ENCODE results near the gene SLC35A5.
"Not testable (repeated sequence)": the region's sequence is repeated elsewhere in the genome, so short reads cannot be mapped to it uniquely, and the experiment has no call there.

The SLC35A5 gene, protein sequence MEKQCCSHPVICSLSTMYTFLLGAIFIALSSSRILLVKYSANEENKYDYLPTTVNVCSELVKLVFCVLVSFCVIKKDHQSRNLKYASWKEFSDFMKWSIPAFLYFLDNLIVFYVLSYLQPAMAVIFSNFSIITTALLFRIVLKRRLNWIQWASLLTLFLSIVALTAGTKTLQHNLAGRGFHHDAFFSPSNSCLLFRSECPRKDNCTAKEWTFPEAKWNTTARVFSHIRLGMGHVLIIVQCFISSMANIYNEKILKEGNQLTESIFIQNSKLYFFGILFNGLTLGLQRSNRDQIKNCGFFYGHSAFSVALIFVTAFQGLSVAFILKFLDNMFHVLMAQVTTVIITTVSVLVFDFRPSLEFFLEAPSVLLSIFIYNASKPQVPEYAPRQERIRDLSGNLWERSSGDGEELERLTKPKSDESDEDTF

DNA sequence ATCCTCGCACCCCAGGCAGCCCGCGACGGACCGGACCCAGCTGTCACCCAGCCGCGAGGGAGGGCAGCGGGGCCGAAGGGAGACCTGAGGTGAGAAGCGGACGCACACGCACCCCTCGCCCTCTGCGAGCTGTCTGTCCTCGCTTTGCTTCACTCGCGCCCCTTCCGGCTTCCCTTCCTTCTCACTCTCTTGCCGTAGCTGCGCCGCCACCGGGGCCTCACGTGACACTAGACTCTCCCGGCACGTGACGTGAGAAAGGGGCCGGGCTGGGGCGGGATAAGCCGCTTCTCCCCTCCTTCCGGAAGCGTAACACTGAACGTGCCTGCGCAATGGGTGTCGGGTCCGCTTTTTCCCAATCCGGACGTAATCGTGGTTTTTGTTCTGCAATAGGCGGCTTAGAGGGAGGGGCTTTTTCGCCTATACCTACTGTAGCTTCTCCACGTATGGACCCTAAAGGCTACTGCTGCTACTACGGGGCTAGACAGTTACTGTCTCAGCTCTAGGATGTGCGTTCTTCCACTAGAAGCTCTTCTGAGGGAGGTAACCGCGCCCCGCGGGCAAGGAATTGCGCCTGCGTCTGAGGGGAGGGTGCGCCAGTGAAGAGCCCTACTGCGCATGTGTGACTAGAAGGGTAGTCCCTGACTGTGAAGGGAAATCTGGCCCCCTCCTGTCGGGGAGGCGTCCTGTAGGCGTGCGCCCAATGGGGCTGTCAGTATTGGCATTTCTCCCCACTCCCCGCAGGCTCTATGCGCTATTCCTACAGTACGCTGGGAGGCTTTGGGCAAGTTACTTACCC, at the start of gene SLC35A5, which contains the start of gene ATG3:
Gene SLC35A5, plus strand, starts transcription at position 312 of the 796 bp plus-strand sequence. CDS start 1,359 bp downstream, outside the sequence.
Gene ATG3, minus strand, starts transcription at position 229 of the 796 bp plus-strand sequence. CDS start 434 bp downstream, outside the sequence.
- peak; percentile 97 to 98 for DNase-seq (ENCODE audit: low read depth in 2 of 2)

DNA sequence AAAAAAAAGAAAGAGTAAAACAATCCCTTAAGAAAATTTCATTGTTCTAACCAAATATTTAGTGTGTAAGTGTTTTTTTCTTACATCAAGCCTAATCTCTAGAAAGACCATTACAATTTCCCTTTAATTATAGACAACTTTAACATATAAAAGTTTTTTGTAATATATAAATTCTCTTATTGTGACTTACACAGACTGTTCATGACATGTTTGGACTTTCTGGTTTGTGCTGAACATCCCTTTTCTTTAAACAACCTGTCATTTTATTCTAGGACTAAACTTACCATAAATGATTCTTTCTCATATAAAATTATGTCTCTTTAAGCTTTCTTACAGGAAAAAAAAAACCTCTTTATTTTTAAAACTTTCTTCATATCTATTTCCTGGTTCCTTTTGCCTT, 49.5 kb upstream of the SLC35A5 start:
- no peak for DNase-seq (ENCODE audit: low read depth in 2 of 2)

DNA sequence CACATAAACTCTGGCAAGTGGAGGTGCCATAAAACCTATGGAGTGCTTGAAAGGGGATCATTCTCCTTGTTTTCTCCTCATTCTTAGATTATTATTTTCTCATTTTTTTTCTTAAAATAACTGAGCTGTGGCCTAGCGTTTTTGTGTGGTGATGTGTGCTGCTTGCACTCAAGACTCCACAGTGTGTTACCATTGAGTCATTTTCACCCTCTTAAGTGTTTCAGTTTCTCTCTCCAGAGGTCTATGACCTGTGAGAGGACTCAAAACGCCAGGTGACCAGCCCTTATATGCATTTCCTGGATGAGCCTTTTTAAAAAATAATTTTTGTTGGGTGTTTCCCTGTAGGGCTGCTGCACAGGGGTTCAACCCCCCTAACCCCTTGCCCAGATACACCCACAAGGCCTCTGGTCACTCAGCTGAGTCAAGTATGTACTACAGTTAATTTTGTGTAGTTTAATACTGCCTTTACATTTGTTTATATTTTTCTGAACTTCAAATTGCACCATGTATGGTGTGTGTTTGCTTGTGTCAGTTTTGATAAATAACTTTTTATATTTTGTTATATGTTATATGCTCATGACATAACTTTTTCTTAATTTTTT, 47.2 kb upstream of the SLC35A5 start:
- DNase-seq (ENCODE audit: low read depth in 2 of 2): no peak

DNA sequence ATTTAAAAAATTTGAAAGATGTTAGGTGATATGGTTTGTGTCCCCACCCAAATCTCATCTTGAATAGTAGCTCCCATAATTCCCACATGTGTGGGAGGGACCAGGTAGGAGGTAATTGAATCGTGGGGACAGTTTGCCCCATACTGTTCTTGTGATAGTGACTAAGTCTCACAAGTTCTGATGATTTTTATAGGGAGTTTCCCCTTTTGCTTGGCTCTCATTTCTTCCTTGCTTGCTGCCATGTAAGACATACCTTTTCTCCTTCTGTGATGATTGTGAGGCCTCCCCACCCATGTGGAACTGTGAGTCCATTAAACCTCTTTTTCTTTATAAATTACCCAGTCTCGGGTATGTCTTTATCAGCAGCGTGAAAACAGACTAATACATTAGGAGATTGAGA, 42.9 kb upstream of the SLC35A5 start:
- not testable (repeated sequence) for DNase-seq (ENCODE audit: low read depth in 2 of 2)

DNA sequence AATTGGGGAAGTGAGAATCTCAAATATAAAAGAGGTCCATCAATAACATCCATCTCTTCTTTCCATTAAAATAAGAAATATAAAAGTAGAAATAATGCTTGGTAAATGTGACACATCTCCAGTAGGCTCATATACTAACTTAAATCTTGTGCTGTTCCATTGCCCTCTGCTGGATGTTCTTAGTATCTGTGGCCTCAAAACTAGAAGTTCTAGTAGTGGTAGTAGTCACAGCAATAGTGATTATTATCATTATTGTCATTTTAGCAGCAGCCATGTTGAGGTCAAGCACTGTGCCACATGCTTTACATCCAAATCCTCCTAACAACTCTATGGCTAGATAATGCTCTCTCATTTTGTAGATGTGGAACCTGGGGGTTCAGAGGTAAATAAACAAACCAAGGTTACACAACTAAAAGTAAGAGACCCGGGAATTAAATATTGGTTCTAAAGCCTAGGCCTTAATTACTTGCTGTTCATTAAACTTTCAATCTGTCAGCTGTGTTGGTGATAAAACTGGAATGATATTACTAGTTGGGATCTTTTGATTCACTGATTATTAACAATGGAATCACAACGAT, 42.3 kb upstream of the SLC35A5 start:
- no peak for DNase-seq (ENCODE audit: low read depth in 2 of 2)

DNA sequence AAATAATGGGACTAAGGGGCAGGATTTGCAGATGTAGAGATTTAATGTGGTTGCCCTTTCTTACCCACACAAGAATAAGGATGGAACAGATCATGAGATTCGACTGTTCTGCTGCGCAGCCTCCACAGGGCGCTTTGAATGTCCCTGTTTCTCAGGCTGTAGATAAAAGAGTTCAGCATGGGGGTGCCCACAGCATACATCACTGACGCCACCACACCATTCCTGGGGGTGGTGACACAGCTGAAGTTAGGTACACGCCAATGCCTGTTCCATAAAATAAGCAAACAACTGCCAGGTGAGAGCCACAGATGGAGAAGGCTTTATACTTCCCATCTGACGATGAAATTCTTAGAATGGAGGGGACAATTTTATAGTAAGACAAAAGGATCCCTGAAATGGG, 37.7 kb upstream of the SLC35A5 start:
- not testable (repeated sequence) for DNase-seq (ENCODE audit: low read depth in 2 of 2)

DNA sequence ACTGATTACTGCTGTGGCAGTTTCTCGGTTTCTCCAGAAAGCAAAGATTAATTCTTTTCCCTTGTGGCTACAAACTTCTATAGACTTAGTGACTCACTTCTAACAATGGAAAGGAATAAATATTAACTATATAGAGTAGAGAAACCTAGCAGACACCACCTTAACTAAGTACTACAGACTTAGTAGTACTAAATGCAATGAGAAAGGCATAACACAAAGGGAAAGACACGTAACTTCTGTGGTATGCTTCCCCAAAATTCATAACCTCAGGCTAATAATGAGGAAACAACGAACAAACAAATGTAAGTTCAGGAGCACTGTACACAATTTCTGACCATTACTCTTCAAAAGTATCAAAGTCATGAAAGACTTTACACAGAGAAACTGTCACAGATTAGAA, 31.3 kb upstream of the SLC35A5 start:
- no peak for DNase-seq (ENCODE audit: low read depth in 2 of 2)

DNA sequence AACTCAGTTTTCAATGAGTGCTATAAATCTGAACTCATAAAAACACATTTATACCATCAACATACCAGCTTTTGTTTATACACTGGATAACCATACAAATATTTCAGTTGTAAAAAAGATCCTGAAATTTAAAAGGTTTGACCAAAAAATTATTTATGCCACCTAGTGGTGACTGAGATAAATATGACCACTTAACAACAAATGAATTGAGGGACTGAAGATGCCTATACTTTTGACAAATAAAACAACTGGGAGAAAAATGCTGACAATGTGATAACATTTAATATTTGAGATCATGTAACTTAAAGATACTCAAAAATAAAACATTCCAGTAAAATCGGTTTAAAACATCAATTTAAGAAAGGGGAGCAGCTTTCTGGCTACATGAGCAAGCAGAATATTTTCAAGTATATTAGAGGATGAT, 30.5 kb upstream of the SLC35A5 start:
- DNase-seq (ENCODE audit: low read depth in 2 of 2): no peak

DNA sequence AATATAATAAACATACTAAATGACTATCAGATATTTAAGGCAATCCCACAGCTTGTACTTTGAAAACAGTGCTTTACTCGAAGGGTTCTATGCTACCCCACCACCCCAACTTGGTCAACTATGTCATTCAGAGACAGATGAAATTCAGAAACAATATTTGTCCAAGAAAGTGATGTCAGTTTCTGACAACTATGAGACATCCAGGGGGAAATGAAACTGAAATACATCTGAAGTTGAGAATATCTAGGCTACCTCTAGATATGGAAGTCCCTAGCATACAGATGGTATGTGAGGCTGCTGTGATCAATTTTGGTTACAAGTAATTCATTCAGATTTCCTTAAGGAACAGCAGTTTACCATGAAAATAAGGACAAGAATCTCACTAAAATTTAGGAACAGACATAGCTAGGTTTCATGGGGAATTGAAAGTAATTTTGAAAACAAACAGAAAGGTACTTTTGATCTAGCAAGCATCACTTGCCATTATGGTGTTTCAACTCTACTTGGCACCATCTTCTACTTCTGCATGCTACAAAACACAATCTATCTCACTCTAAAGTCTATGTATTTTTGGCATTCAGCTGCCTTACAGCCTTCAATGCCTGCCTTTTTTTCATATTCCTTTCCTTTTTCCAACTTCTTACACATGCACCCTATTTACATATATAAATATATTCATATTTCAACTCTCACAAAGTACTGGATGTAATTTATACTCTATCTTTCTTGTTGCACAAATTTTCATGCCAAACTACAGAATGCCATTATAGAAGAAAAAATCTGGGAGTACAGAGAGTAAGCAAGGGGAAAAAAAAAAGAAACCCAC, 21.8 kb upstream of the SLC35A5 start:
- no peak for DNase-seq (ENCODE audit: low read depth in 2 of 2)

DNA sequence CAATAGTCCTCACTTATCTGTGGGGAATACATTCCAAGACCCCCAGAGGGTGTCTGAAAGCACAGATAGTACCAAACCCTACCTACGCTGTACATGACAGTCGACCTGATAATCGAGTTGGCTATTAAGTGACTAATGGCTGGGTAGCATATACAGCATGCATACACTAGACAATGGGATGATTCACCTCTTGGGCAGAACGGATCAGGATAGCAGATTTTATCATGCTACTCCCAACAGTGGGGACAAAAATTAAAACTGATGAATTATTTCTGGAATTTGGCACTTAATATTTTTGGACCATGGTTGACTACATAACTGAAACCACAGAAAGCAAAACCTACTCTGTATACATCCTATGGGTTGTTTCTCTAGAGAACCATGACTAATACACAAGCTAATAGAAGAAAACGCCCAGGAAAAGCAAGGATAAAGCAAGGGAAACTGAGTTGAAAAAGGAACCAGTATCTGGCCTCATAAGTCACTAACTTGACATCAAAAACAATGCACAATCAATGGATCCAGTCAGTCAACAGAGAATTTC, 15.6 kb upstream of the SLC35A5 start:
- DNase-seq (ENCODE audit: low read depth in 2 of 2): no peak

DNA sequence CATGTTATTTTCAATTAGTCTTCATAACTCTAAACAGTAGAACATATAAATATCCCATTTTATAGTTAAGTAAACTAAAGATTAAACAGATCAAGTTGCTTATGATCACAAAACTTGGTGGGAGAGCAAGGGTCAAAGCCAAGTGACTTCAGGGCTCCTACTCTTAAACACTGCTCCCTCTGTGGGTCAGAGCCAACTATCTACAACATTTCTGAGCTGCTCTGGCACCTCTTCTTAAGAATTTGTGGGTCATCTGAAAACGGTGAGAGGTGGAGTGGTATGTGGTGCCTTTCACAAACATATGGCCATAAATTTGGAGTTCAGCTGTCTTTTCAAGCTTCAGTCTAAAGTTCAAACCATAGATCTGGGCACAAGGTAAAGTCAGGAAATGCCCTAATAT, 11.0 kb upstream of the SLC35A5 start:
- no peak for DNase-seq (ENCODE audit: low read depth in 2 of 2)

DNA sequence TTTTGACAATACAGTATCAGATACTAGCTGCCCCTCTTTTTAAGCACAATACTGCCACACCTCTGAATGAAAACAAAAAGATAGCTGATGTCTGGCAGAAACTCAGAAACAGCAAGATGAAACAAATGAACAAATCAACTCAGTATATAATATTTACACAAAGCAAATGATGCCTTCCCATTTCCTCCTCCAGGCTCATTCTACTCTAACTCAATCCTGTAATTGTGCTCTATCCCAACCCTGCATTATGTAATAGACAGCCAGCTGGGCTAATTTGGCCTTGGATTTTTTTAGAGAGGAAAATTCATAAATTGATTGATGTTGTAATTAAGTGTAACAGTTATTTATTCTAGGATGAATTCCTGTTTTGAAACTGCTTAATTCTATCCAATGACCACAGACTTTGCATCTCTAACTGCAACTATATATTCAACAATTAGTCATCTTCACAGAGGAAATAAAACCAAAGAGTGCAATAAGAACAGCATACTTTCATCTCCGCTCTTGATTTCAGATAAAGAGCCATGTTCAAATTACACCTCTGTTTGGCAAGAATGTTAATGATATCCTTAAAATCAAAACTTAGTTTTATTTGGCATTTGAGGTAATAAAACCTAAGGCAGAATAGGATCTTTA, 6.2 kb upstream of the SLC35A5 start:
- DNase-seq (ENCODE audit: low read depth in 2 of 2): no peak

DNA sequence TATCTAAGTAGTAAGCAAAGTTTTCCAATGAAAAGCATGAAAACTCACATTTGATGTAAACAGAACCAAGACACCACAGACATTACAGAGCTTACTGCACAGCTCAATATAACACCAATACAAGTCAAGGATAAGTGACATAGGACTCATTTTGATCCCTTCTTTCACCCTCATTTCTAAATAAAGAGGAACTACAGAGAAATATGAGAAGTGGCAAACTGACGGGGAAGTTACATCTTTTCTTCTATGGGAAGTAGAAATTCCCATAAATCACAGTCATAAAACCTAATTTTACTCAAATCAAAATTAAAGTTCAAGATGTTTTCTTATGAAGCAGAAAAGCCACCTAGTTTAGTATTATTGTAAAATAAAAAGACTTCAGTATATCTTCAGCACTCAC, 3.9 kb upstream of the SLC35A5 start:
- DNase-seq (ENCODE audit: low read depth in 2 of 2): no peak

DNA sequence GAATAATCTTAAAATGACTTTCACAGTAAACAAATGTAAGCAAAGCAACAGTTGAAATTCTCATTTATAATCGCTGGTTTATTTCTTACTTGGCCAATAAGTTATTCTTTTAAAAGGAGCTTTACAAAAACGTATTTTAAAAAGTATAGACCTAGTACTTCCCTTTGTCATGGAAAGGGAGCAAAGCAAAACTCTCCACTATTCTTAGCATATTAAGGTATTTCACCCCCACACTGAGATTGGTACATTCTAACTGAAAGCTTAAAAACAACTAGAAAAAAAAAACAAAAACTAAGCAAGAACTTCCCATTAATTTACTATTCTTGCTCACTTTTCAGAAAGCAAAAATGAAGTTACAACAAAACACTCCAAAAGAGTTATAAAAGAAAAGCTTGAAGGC, 1.5 kb upstream of the SLC35A5 start:
- no peak for DNase-seq (ENCODE audit: low read depth in 2 of 2)

DNA sequence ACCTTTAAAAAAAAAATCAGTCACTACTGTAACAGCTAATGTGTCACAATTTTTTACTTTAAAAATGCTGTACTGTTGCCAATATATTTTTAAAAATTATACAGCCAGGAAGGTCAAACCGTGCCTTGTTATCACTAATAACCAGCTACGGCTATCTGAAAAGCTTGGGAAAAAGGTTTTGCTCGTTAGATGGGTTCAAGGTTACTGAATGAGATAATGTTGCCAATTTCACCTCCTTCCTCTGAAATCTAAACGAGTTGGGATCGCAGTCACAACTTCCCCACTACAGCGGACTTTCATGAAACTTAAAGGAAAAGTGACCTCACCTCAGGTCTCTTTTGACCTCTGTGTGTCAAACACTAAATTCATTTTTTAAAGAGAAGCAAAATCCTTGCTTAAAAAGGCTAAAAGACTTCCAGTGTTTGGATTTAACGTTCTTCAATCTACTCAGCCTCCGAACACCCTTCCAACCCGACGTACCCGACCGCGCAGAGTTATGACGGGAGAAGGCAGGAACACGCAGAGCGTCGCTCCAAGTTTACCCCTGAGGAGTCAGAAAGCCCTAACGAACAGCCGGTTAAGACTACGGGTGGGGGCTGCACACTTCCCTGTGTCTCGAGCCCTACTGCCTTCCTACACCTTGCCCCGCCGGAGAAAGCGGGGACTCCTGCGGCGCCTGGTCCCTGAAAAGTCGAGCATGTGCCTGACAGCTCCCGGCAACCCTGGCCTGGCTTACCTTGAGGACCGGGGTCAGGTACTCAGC, 943 bp upstream of the SLC35A5 start:
- DNase-seq (ENCODE audit: low read depth in 2 of 2): peak; percentile 24 to 47

DNA sequence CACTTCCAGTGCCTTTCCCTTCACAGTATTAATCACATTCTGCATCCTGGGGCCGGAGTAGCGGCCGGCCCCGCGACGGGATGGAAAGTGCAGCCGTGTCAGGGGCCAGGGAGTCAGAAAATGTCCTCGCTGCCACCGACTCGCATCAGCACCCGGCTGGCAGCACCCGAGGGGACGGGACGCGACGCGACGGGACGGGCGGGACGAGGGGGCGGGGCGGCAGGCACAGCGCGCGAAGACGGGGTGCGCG, 436 bp upstream of the SLC35A5 start:
- no peak for DNase-seq (ENCODE audit: low read depth in 2 of 2)

DNA sequence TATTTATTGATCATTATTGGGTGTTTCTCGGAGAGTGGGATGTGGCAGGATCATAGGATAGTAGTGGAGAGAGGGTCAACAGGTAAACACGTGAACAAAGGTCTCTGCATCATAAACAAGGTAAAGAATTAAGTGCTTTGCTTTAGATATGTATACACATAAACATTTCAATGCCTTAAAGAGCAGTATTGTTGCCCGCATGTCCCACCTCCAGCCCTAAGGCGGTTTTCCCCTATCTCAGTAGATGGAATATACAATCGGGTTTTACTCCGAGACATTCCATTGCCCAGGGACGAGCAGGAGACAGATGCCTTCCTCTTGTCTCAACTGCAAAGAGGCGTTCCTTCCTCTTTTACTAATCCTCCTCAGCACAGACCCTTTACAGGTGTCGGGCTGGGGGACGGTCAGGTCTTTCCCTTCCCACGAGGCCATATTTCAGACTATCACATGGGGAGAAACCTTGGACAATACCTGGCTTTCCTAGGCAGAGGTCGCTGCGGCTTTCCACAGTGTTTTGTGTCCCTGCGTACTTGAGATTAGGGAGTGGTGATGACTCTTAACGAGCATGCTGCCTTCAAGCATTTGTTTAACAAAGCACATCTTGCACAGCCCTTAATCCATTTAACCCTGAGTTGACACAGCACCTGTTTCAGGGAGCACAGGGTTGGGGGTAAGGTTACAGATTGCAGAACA, 2.5 kb downstream of the SLC35A5 start:
- not testable (repeated sequence) for DNase-seq (ENCODE audit: low read depth in 2 of 2)

DNA sequence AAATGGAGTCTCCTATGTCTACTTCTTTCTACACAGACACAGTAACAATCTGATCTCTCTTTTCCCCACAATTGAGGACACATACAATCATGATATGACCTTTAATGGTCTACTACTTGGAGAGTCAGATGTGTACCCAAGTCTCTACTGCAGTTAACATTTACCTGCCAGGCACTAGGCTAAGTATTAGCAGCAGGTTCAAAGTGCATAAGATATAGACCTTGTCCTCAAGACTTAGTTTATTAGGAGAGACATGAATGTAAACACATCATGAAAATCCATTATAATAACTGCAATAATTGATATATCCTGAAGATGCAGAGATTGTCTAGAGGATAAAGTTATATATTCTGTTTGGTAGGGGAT, 3.1 kb downstream of the SLC35A5 start:
- DNase-seq (ENCODE audit: low read depth in 2 of 2): no peak

DNA sequence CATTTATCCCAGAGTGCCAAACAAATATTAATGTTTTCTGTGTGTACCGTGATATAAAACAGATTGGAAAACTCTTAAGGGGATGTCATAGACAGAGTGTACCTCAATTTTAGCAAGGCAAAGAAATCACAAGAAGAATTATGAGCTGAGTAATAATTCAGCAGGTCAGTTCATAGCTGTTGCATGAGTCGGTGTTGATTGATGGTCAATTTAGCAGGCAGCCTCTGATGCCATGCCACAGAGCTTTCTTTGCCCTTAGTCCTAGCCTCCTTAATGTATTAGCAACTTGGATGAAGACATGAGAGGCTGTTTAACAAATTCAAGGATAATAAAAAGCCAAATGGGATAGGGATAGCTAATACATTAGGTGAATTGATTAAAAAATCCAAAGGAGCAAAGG, 6.8 kb downstream of the SLC35A5 start:
- no peak for DNase-seq (ENCODE audit: low read depth in 2 of 2)

All from stimulated activated CD8-positive, alpha-beta memory T cell treated with anti-CD3 and anti-CD28 coated beads, Interleukin-15, amount 100 ng/mL, for 4 hours (primary cell).